ENCODE results near the gene OPRD1.
"Not testable (repeated sequence)": the region's sequence is repeated elsewhere in the genome, so short reads cannot be mapped to it uniquely, and the experiment has no call there.

The OPRD1 gene

GRCh38 chr1:28789412-28789811 is 22.6 kb upstream of the OPRD1 start:
- in situ Hi-C loops (cut with HindIII; ENCODE audit: low pct_unique_long_range_greater_than_20kb, low sequenced_read_pairs) = no loop called here
- no peak for DNase-seq (ENCODE audit: low read depth in 1 of 2, low spot score in 1 of 2)
- TF ChIP-seq JUND (IDR thresholded peaks at IDR 0.05; ENCODE audit: low read depth) = no peak

GRCh38 chr1:28789816-28790215 is 22.2 kb upstream of the OPRD1 start:
- TF ChIP-seq JUND (IDR thresholded peaks at IDR 0.05; ENCODE audit: low read depth) = no peak
- DNase-seq (ENCODE audit: low read depth in 1 of 2, low spot score in 1 of 2) = no peak
- in situ Hi-C loops (cut with HindIII; ENCODE audit: low pct_unique_long_range_greater_than_20kb, low sequenced_read_pairs) = no loop called here

- DNase-seq (ENCODE audit: low read depth in 1 of 2, low spot score in 1 of 2) = no peak
- in situ Hi-C loops (cut with HindIII; ENCODE audit: low pct_unique_long_range_greater_than_20kb, low sequenced_read_pairs) = no loop called here
- no peak for TF ChIP-seq JUND (IDR thresholded peaks at IDR 0.05; ENCODE audit: low read depth)
Observed at GRCh38 chr1:28790377-28791035, 21.5 kb upstream of the OPRD1 start.

DNA sequence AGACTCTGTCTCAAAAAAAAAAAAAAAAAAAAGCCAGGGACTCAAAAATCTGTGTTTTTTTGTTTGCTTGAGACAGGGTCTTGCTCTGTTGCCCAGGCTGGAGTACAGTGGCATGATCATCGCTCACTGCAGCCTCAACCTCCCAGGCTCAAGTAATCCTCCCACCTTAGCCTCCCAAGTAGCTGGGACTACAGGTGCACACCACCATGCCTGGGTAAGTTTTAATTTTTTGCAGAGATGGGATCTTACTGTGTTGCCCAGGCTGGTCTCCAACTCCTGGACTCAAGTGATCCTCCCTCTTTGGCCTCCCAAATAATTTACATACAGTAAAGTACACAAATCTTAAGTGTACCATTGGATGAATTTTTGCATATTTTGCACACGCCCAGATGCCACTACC is 20.0 kb upstream of the OPRD1 start:
- in situ Hi-C loops (cut with HindIII; ENCODE audit: low pct_unique_long_range_greater_than_20kb, low sequenced_read_pairs); DNase-seq (ENCODE audit: low read depth in 1 of 2, low spot score in 1 of 2): not testable (repeated sequence)

DNA sequence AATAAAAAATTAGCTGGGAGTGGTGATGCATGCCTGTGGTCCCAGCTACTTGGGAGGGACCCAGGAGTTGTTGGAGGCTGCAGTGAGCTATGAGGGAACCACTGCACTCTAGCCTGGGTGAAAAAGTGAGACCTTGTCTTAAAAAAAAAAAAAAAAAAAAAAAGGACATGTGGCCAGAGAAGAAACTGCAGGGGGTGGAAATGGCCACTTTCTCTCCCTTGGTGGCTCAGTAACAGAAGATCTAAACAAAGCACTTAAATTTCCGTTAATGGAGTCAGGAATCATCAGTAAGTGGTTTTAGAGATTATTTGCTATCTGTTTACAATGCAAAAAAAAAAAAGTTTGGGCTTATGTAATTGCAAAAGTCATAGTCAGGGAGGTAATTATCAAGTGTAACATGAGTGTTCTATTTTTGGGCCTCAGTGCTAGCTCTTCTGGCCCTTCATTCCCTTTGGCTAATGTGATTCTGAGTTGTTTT is 19.3 kb upstream of the OPRD1 start:
- TF ChIP-seq JUND (IDR thresholded peaks at IDR 0.05; ENCODE audit: low read depth) = no peak
- in situ Hi-C loops (cut with HindIII; ENCODE audit: low pct_unique_long_range_greater_than_20kb, low sequenced_read_pairs) = no loop called here
- no peak for DNase-seq (ENCODE audit: low read depth in 1 of 2, low spot score in 1 of 2)

DNA sequence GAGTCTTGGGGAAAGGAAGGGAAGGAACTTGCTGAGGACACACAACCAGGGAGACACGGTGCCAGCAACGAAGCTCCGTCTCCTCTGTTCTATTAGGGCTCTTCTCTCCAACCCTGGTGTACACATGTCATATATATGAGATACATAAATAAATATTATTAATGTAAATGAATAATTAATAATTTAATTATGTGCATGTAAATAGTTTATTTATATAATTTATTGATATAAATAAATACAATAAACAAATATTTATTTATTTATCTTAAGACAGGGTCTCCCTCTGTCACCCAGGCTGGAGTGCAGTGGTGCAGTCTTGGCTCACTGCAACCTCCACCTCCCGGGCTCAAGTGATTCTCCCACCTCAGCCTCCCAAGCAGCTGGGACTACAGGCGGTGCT is 17.4 kb upstream of the OPRD1 start:
- DNase-seq (ENCODE audit: low read depth in 1 of 2, low spot score in 1 of 2); in situ Hi-C loops (cut with HindIII; ENCODE audit: low pct_unique_long_range_greater_than_20kb, low sequenced_read_pairs): not testable (repeated sequence)

DNA sequence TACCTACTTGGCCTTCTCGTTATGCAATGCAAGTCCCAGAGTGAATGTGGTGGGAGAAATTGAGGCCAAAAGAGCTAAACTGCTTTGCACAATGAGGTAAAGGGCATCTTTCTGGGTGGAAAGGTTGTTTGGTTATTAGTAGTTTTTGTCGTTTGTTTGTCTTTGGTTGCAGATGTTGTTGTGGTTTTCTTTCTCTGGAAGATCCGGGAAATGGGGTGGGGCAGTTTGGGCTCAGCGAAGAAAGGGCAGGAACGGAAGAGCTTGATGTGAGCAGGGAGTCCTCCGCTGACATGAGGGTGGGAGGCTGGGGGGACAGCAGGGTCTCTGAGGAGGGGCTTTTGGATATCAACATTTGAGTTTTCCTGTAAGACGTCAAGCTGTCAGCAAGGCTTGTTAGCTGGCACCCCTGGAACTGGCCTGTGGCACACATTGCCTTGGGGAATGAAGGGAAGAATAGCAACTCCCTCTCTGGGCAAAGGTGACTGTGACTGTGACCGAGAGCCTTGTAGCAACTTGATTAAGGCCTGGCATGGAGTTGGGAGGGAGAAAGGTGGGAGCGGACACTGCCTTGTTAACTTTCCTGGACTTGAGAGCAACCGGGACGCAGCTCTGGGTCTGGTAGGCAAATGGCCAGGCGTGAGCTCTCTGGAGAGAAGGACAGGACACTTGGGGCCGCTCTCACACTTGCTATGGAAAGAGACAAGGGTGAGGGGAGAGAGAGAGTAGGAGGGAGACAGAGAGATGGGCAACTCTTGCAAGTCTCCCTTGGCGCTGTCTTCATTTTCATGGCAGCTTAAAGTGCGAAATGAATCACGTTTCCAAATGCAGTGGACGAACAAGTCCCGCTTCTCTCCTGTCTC is 15.4 kb upstream of the OPRD1 start:
- DNase-seq (ENCODE audit: low read depth in 1 of 2, low spot score in 1 of 2) = no peak
- in situ Hi-C loops (cut with HindIII; ENCODE audit: low pct_unique_long_range_greater_than_20kb, low sequenced_read_pairs) = no loop called here
- no peak for TF ChIP-seq JUND (IDR thresholded peaks at IDR 0.05; ENCODE audit: low read depth)

GRCh38 chr1:28800324-28800723 is 11.6 kb upstream of the OPRD1 start:
- TF ChIP-seq JUND (IDR thresholded peaks at IDR 0.05; ENCODE audit: low read depth) = no peak
- in situ Hi-C loops (cut with HindIII; ENCODE audit: low pct_unique_long_range_greater_than_20kb, low sequenced_read_pairs) = no loop called here

GRCh38 chr1:28801461-28801860 is 10.5 kb upstream of the OPRD1 start:
- DNase-seq (ENCODE audit: low read depth in 1 of 2, low spot score in 1 of 2) = no peak
- in situ Hi-C loops (cut with HindIII; ENCODE audit: low pct_unique_long_range_greater_than_20kb, low sequenced_read_pairs) = no loop called here
- TF ChIP-seq JUND (IDR thresholded peaks at IDR 0.05; ENCODE audit: low read depth) = no peak

More at GRCh38 chr1:28800324-28800723, 11.6 kb upstream of the OPRD1 start:
- DNase-seq (ENCODE audit: low read depth in 1 of 2, low spot score in 1 of 2) = no peak

- in situ Hi-C loops (cut with HindIII; ENCODE audit: low pct_unique_long_range_greater_than_20kb, low sequenced_read_pairs) = no loop called here
- DNase-seq (ENCODE audit: low read depth in 1 of 2, low spot score in 1 of 2) = no peak
- no peak for TF ChIP-seq JUND (IDR thresholded peaks at IDR 0.05; ENCODE audit: low read depth)
Observed at GRCh38 chr1:28803051-28803450, 8.9 kb upstream of the OPRD1 start.

GRCh38 chr1:28803662-28804061 is 8.3 kb upstream of the OPRD1 start:
- DNase-seq (ENCODE audit: low read depth in 1 of 2, low spot score in 1 of 2) = no peak
- no peak for TF ChIP-seq JUND (IDR thresholded peaks at IDR 0.05; ENCODE audit: low read depth)
- in situ Hi-C loops (cut with HindIII; ENCODE audit: low pct_unique_long_range_greater_than_20kb, low sequenced_read_pairs) = no loop called here

DNA sequence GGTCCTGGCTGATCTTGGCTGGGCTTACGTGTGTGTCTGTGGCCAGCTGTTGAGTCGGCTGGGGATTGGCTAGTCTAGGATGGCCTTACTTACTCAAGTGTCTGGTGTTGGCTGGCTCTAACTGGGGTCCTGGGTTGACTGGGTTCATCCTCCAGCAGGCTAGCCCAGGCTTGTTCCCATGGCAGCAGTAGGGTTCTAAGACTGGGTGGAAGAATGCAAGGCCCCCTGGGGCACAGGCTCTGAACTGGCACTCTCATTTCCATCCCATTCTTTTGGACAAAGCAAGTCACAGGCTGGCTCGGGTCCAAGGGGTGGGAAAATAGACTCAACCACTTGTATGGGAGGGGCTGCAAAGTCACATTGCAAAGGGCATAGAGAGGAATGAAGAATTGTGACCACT is 7.9 kb upstream of the OPRD1 start:
- in situ Hi-C loops (cut with HindIII; ENCODE audit: low pct_unique_long_range_greater_than_20kb, low sequenced_read_pairs) = no loop called here
- no peak for DNase-seq (ENCODE audit: low read depth in 1 of 2, low spot score in 1 of 2)
- TF ChIP-seq JUND (IDR thresholded peaks at IDR 0.05; ENCODE audit: low read depth) = no peak

GRCh38 chr1:28807046-28807445 is 4.9 kb upstream of the OPRD1 start:
- no peak for TF ChIP-seq JUND (IDR thresholded peaks at IDR 0.05; ENCODE audit: low read depth)
- in situ Hi-C loops (cut with HindIII; ENCODE audit: low pct_unique_long_range_greater_than_20kb, low sequenced_read_pairs) = no loop called here
- no peak for DNase-seq (ENCODE audit: low read depth in 1 of 2, low spot score in 1 of 2)
